Epithelial cell of esophagus (primary cell): ENCODE measurements around the gene SHB.
A peak's percentile ranks its signal among the peaks of the same experiment; 100 is the strongest.

ENCODE experiments used
- DNase-seq: peaks from one replicate; pipeline ENCODE4 v3.0.0; 2010; ENCODE audit warnings: low read depth
- H3K4me3 ChIP-seq: 2 replicates; pipeline ENCODE4 v1.5.1; 2011; ENCODE audit warnings: mild to moderate bottlenecking, low read length, control low read depth
- CTCF ChIP-seq: IDR thresholded peaks from 2 replicates; pipeline ENCODE4 v1.5.1; 2011; ENCODE audit warnings: low read depth, mild to moderate bottlenecking, low read length, control low read depth, inconsistent platforms; ENCODE audit not compliant: insufficient read depth; ENCODE audit errors: missing control alignments

SHB gene

GRCh38 chr9:37921546-37922300, 147.3 kb downstream of the SHB start:
- no peak overlapping the region for H3K4me3 ChIP-seq
- peak; percentile 78 for TF ChIP-seq CTCF
- DNase-seq = peak; percentile 94

GRCh38 chr9:37921168-37921510, 147.9 kb downstream of the SHB start:
- DNase-seq = no peak
- no peak for TF ChIP-seq CTCF
- no peak overlapping the region for H3K4me3 ChIP-seq

- no peak for TF ChIP-seq CTCF
- no peak for DNase-seq
- H3K4me3 ChIP-seq = no peak overlapping the region
These were observed 148.4 kb downstream of the SHB start for GRCh38 chr9:37920471-37921167.

GRCh38 chr9:37919956-37920335, 149.1 kb downstream of the SHB start:
- no peak for TF ChIP-seq CTCF
- no peak for DNase-seq
- no peak overlapping the region for H3K4me3 ChIP-seq

GRCh38 chr9:37919246-37919955, 149.6 kb downstream of the SHB start:
- no peak for TF ChIP-seq CTCF

GRCh38 chr9:37918665-37919170, 150.3 kb downstream of the SHB start:
- DNase-seq = no peak
- H3K4me3 ChIP-seq = no peak overlapping the region
- no peak for TF ChIP-seq CTCF

More at GRCh38 chr9:37919246-37919955, 149.6 kb downstream of the SHB start:
- no peak overlapping the region for H3K4me3 ChIP-seq
- DNase-seq = no peak
